ENCODE results near the gene RPS6KL1. TPM values are rescaled to one million over a fixed set of nuclear protein-coding genes. Genes with fewer than 3 reads are reported as not detected.
A peak's percentile ranks its signal among the peaks of the same experiment; 100 is the strongest.
"Not testable (repeated sequence)": the region's sequence is repeated elsewhere in the genome, so short reads cannot be mapped to it uniquely, and the experiment has no call there.

The RPS6KL1 gene
- total RNA-seq, 4 donors from 2014 or later, result 4.2 to 12.7 (median 6.7) TPM

GRCh38 chr14:74936731-74937130, 13.7 kb upstream of the RPS6KL1 start:
- peaks cover 0 to 23% (median 16%) of the 10 kb centered on the region in 4 donors for H3K4me1 ChIP-seq
- H3K4me3 ChIP-seq, result no peak overlapping the region
- H3K36me3 ChIP-seq, result no peaks in the 10 kb centered on the region
- H3K27me3 ChIP-seq, result no peaks in the 10 kb centered on the region
- TF ChIP-seq CTCF (IDR thresholded peaks at IDR 0.05) (no peak), POLR2A (IDR thresholded peaks at IDR 0.05) (no peak)
- no peak for DNase-seq
- H3K9me3 ChIP-seq, result no peaks in the 10 kb centered on the region
- H3K27ac ChIP-seq, result no peak overlapping the region

GRCh38 chr14:74936151-74936550, 13.1 kb upstream of the RPS6KL1 start:
- Histone ChIP-seq H3K27ac (no peak overlapping the region), H3K9me3 (no peaks in the 10 kb centered on the region), H3K36me3 (no peaks in the 10 kb centered on the region), H3K4me1 (peaks cover 0 to 17% (median 11%) of the 10 kb centered on the region in 4 donors), H3K4me3 (no peak overlapping the region), H3K27me3 (no peaks in the 10 kb centered on the region)
- no peak for DNase-seq
- TF ChIP-seq POLR2A (IDR thresholded peaks at IDR 0.05) (no peak), CTCF (IDR thresholded peaks at IDR 0.05) (no peak)

GRCh38 chr14:74935360-74935680, 12.3 kb upstream of the RPS6KL1 start:
- H3K4me1 ChIP-seq, result peaks cover 0 to 9% (median 4%) of the 10 kb centered on the region in 4 donors
- H3K27ac ChIP-seq, result peak overlapping the region in 1 of 4 donors; percentile 7
- TF ChIP-seq CTCF (IDR thresholded peaks at IDR 0.05) (no peak), POLR2A (IDR thresholded peaks at IDR 0.05) (no peak)
- no peaks in the 10 kb centered on the region for H3K9me3 ChIP-seq
- no peaks in the 10 kb centered on the region for H3K27me3 ChIP-seq
- no peaks in the 10 kb centered on the region for H3K36me3 ChIP-seq
- no peak overlapping the region for H3K4me3 ChIP-seq
- no peak for DNase-seq

GRCh38 chr14:74934476-74935359, 11.7 kb upstream of the RPS6KL1 start:
- Histone ChIP-seq H3K27me3 (no peaks in the 10 kb centered on the region), H3K9me3 (no peaks in the 10 kb centered on the region), H3K4me1 (peaks cover 0 to 3% (median 2%) of the 10 kb centered on the region in 4 donors), H3K4me3 (no peak overlapping the region), H3K27ac (peak overlapping the region in 1 of 4 donors; percentile 7), H3K36me3 (no peaks in the 10 kb centered on the region)
- no peak for TF ChIP-seq POLR2A (IDR thresholded peaks at IDR 0.05)
- TF ChIP-seq CTCF (IDR thresholded peaks at IDR 0.05), result no peak
- no peak for DNase-seq

GRCh38 chr14:74934041-74934440, 11.0 kb upstream of the RPS6KL1 start:
- DNase-seq, result no peak
- no peaks in the 10 kb centered on the region for H3K36me3 ChIP-seq
- H3K9me3 ChIP-seq, result no peaks in the 10 kb centered on the region
- no peak overlapping the region for H3K4me3 ChIP-seq
- no peak overlapping the region for H3K27ac ChIP-seq
- no peaks in the 10 kb centered on the region for H3K4me1 ChIP-seq
- H3K27me3 ChIP-seq, result no peaks in the 10 kb centered on the region
- TF ChIP-seq CTCF (IDR thresholded peaks at IDR 0.05), result no peak
- TF ChIP-seq POLR2A (IDR thresholded peaks at IDR 0.05), result no peak

GRCh38 chr14:74932936-74933335, 9.9 kb upstream of the RPS6KL1 start:
- H3K27ac ChIP-seq, H3K9me3 ChIP-seq, H3K27me3 ChIP-seq, H3K36me3 ChIP-seq, DNase-seq, H3K4me3 ChIP-seq, H3K4me1 ChIP-seq: not testable (repeated sequence)

Data from Peyer's patch (tissue), 4 donors.